GM12875 (cell line): ENCODE results near the gene YIPF2.

Experiments
- H3K4me3 ChIP-seq: one replicate; pipeline ENCODE4 v1.5.1; 2011; ENCODE audit warnings: low read depth, low read length, control low read depth
- CTCF ChIP-seq: IDR thresholded peaks from 2 replicates; pipeline ENCODE4 v1.5.1; 2011; ENCODE audit warnings: low read depth, mild to moderate bottlenecking, control low read depth, inconsistent platforms, low read length, moderate library complexity, borderline replicate concordance; ENCODE audit not compliant: insufficient read depth

The YIPF2 gene

GRCh38 chr19:10935371-10936059, 7.1 kb upstream of the YIPF2 start:
- no peak overlapping the region for H3K4me3 ChIP-seq
- no peak for TF ChIP-seq CTCF

GRCh38 chr19:10929402-10929794, 959 bp upstream of the YIPF2 start:
- no peak for TF ChIP-seq CTCF
- H3K4me3 ChIP-seq, result peak overlapping the region; percentile 69

GRCh38 chr19:10927730-10928562, 493 bp downstream of the YIPF2 start:
- TF ChIP-seq CTCF, result no peak

GRCh38 chr19:10924597-10924996, 3.8 kb downstream of the YIPF2 start:
- H3K4me3 ChIP-seq, result no peak overlapping the region
- TF ChIP-seq CTCF, result no peak

More at GRCh38 chr19:10927730-10928562, 493 bp downstream of the YIPF2 start:
- H3K4me3 ChIP-seq, result peak overlapping the region; percentile 69

GRCh38 chr19:10923260-10924112, 5.0 kb downstream of the YIPF2 start:
- H3K4me3 ChIP-seq, result no peak overlapping the region
- TF ChIP-seq CTCF, result no peak

GRCh38 chr19:10922638-10923014, 5.8 kb downstream of the YIPF2 start:
- H3K4me3 ChIP-seq, result no peak overlapping the region
- TF ChIP-seq CTCF, result no peak
